NCI-H748 (cell line): ENCODE measurements around the gene CORT.
A peak's percentile ranks its signal among the peaks of the same experiment; 100 is the strongest.
"Not testable (repeated sequence)": the region's sequence is repeated elsewhere in the genome, so short reads cannot be mapped to it uniquely, and the experiment has no call there.

Experiments used
- DNase-seq: peaks from one replicate; lab custom pipeline; 2025; ENCODE audit not compliant: unreplicated experiment; lab: John Stamatoyannopoulos, UW

Gene CORT

GRCh38 chr1:10474309-10474612 is 24.4 kb downstream of the CORT start:
- DNase-seq = not testable (repeated sequence)

- peak; percentile 83 for DNase-seq
These were observed 25.0 kb downstream of the CORT start, which contains the start of gene PEX14 for GRCh38 chr1:10474613-10475507. Gene PEX14, plus strand, starts transcription at chr1:10474950. Its CDS starts 17 bp downstream, at chr1:10474967.

GRCh38 chr1:10475510-10475909 is 25.7 kb downstream of the CORT start:
- DNase-seq = no peak

GRCh38 chr1:10479296-10479695 is 29.5 kb downstream of the CORT start:
- no peak for DNase-seq

- DNase-seq = no peak
These were observed 30.8 kb downstream of the CORT start for GRCh38 chr1:10480614-10481013.

- no peak for DNase-seq
These were observed 34.7 kb downstream of the CORT start for GRCh38 chr1:10484521-10484920.

GRCh38 chr1:10489291-10490055 is 39.6 kb downstream of the CORT start:
- DNase-seq = no peak

- DNase-seq = no peak
These were observed 40.6 kb downstream of the CORT start for GRCh38 chr1:10490286-10490970.

- no peak for DNase-seq
These were observed 44.6 kb downstream of the CORT start for GRCh38 chr1:10494418-10494753.

GRCh38 chr1:10494754-10495474 is 45.1 kb downstream of the CORT start:
- peak; percentile 53 for DNase-seq

GRCh38 chr1:10495475-10495817 is 45.6 kb downstream of the CORT start:
- no peak for DNase-seq

- DNase-seq = no peak
These were observed 46.1 kb downstream of the CORT start for GRCh38 chr1:10495952-10496351.

GRCh38 chr1:10497109-10497508 is 47.3 kb downstream of the CORT start:
- no peak for DNase-seq

- DNase-seq = no peak
These were observed 48.4 kb downstream of the CORT start for GRCh38 chr1:10498231-10498630.
